PC-3 (cell line): ENCODE measurements around the gene TET2.

Source experiments
- CTCF ChIP-seq: fragments of 300-600 bp; sonication (generic); conservative IDR thresholded peaks from 2 replicates; pipeline ENCODE4 v1.5.1; 2017; ENCODE audit warnings: antibody characterized with exemption, low read depth, mild to moderate bottlenecking, low read length
- EZH2 ChIP-seq: fragments of 300-600 bp; sonication (generic); IDR thresholded peaks from one replicate; pipeline ENCODE4 v1.6.1; 2017; ENCODE audit warnings: antibody characterized with exemption, mild to moderate bottlenecking, low read length; ENCODE audit not compliant: unreplicated experiment
- EZH2phosphoT487 ChIP-seq: fragments of 300-600 bp; sonication (generic); IDR thresholded peaks from 2 replicates; pipeline ENCODE4 v1.6.1; 2018; ENCODE audit warnings: mild to moderate bottlenecking, antibody characterized with exemption, low read length, borderline replicate concordance

- TF ChIP-seq CTCF (no peak), EZH2phosphoT487 (no peak), EZH2 (no peak)
Observed at GRCh38 chr4:105112274-105112673, 34.4 kb upstream of the TET2 start.
